ENCODE data around the gene KCND3. TPM values are rescaled to one million over a fixed set of nuclear protein-coding genes. Genes with fewer than 3 reads are reported as not detected.
A peak's percentile ranks its signal among the peaks of the same experiment; 100 is the strongest.

The KCND3 gene
- total RNA-seq, 4 donors from 2014 or later: 2.4 to 6.0 (median 3.9) TPM

DNA sequence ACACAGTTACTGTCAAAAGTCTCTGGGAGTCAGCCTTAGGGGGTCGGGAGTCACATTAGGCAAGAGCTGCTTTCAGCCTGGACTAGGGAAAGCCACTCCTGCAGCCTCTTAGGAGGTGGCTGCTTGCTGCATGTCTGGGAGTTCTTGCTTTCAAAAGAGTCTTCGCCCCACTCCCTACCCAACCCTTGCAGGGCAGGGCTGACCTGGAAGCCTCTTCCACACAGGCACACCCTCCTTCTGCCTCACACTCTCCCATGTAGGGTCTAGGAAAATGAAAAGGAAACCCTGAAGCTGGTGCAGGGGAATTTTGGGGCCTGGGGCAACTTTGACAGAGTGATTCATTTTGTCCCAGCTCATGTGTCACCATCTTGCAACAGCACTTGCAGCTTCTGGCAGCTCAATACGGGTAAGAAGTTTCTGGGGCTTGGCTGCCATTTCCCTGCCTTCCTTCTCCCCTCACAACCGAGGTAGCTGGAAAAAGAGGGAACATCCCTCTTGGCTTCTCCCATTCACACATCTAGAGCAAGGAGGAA is 37.3 kb downstream of the KCND3 start:
- H3K27me3 ChIP-seq: no peaks in the 10 kb centered on the region
- H3K36me3 ChIP-seq: no peaks in the 10 kb centered on the region
- H3K27ac ChIP-seq: peak overlapping the region in 1 of 4 donors; percentile 21
- no peaks in the 10 kb centered on the region for H3K9me3 ChIP-seq
- 3 to 21% methylated on average over 3 to 4 of the region's 4 CpGs for WGBS, 2 donors
- intact Hi-C loops (cut with DNase I): no loop called here
- DNase-seq: no peak
- peaks cover 18 to 43% (median 29%) of the 10 kb centered on the region in 3 donors for H3K4me1 ChIP-seq
- no peak overlapping the region for H3K4me3 ChIP-seq
- TF ChIP-seq POLR2A (IDR thresholded peaks at IDR 0.05): no peak
- TF ChIP-seq, protein P1, sequence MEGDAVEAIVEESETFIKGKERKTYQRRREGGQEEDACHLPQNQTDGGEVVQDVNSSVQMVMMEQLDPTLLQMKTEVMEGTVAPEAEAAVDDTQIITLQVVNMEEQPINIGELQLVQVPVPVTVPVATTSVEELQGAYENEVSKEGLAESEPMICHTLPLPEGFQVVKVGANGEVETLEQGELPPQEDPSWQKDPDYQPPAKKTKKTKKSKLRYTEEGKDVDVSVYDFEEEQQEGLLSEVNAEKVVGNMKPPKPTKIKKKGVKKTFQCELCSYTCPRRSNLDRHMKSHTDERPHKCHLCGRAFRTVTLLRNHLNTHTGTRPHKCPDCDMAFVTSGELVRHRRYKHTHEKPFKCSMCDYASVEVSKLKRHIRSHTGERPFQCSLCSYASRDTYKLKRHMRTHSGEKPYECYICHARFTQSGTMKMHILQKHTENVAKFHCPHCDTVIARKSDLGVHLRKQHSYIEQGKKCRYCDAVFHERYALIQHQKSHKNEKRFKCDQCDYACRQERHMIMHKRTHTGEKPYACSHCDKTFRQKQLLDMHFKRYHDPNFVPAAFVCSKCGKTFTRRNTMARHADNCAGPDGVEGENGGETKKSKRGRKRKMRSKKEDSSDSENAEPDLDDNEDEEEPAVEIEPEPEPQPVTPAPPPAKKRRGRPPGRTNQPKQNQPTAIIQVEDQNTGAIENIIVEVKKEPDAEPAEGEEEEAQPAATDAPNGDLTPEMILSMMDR (IDR thresholded peaks at IDR 0.05): no peak

DNA sequence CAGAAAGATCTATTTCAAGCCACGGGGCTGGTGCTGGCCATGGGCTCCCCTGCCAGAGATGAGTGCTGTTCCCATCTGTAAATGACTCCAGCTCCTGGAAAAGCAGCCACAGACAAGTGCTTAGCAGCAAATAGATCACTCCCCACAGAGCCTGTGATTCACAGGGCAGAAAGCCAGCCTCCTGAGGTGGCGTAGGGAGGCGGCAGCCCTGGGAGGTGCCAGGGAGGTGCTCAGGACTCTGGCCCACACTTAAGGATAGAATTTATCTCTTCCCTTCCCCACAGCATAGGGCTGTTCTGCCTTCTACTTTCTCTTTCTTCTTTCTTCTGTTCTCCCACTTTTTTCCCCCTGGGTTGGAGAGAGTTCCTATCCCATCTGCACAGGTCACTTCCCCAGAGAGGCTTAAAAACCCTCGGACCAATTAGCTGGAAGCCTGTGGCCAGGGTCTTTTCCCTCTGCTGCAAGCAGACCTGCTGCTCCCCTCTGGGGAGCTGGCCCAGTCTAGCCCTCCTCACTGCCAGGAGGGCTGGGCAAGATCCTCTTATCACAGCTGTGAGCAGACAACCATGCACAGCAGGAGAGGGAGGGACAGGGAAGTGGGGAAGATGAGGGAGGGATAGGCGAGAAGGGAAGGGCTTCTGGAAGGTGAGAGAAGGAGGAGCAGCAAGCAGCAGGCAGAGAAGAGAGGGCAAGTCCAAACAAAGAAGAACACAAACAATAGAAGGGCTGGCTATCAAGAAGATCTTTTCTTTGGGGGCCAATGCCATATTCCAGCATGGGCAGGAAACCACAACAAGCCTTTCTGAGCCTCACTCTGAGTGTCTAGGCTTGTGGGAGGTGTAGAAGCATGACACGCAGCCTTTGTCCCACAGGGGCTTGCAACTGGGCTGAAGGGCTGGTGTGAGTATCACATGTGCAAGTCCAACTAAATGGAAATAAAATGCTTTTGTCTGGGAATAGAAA is 41.0 kb downstream of the KCND3 start:
- WGBS, 2 donors: 15 to 18% methylated on average over 6 of the region's 6 CpGs
- TF ChIP-seq, protein P1 (IDR thresholded peaks at IDR 0.05): no peak
- no peak for TF ChIP-seq POLR2A (IDR thresholded peaks at IDR 0.05)
- Histone ChIP-seq H3K9me3 (no peaks in the 10 kb centered on the region), H3K27ac (peak overlapping the region; percentile 71 to 86 (median 77)), H3K4me1 (peaks cover 18 to 42% (median 29%) of the 10 kb centered on the region in 3 donors), H3K36me3 (no peaks in the 10 kb centered on the region), H3K4me3 (peak overlapping the region in 1 of 4 donors; percentile 31), H3K27me3 (no peaks in the 10 kb centered on the region)
- no peak for DNase-seq
- intact Hi-C loops (cut with DNase I): no loop called here

DNA sequence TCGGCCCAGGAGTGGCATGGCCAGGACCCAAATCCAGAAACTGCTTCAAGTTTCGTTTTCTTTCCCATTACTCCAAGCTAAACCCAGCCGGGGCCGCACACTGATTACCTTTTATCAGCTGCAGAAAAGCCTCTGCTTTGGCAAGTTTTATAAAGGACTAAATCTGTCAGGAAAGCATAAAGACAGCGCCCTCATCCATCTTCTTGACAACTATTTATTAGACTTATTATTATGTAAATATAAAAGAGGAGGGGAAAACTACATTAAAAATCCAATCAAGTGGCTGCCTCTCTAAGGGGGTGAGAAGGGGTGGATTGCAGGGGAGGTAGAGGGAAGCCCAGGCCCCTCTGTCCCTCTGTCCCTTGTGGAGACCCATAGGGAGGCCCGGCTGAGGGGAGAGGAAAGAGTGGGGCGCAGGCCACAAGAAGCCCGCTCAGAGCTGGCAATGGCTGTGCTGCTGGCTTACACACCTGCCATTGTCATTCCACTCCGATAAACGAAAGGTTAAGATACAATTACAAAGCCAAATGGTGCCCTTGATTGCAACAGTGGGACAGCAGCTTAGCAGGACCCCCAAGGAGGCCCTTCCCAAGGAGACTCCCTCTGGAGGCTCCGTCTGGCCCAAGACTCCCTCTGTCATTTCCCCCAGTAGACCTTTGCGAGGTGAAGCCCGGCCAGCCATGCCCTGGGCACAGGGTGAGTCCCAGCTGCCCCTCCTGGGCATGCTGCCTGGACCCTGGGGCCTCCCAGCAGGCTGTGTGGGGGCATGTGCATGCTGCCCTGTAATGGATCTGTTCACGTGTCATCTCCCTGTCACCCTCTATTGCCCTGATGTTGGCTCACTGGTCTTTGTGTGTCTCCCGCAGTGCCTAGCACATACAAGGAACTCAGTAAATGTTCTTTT is 45.4 kb downstream of the KCND3 start:
- 57 to 71% methylated on average over 10 to 11 of the region's 15 CpGs for WGBS, 2 donors
- H3K4me1 ChIP-seq: peaks cover 11 to 25% (median 15%) of the 10 kb centered on the region in 3 donors
- intact Hi-C loops (cut with DNase I): no loop called here
- TF ChIP-seq, protein P1 (IDR thresholded peaks at IDR 0.05): no peak
- TF ChIP-seq POLR2A (IDR thresholded peaks at IDR 0.05): no peak
- no peaks in the 10 kb centered on the region for H3K27me3 ChIP-seq
- no peak overlapping the region for H3K27ac ChIP-seq
- no peak for DNase-seq
- no peaks in the 10 kb centered on the region for H3K9me3 ChIP-seq
- H3K4me3 ChIP-seq: no peak overlapping the region
- H3K36me3 ChIP-seq: no peaks in the 10 kb centered on the region

DNA sequence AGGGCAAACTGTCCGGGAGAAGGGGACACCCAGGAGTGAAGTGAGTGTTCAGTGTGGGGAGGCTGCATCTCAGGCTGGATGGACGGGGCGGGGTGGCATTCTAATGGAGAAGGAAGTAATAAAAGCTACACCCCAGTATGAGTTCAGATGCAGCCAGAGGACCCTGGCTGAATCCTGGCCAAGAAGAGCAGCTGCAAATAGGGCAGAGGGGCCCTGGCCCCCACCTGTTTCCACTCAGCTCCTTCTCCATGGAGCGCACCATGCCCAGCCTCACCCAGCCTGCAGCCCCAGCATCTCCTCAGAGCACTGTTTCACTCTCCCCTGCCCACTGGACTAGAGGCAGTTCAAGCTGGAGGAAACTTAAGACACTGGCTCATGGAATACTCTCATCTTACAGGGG is 46.4 kb downstream of the KCND3 start:
- WGBS, 2 donors: 75 to 76% methylated on average over 3 to 4 of the region's 4 CpGs
- H3K36me3 ChIP-seq: no peaks in the 10 kb centered on the region
- peaks cover 3 to 21% (median 5%) of the 10 kb centered on the region in 3 donors for H3K4me1 ChIP-seq
- H3K9me3 ChIP-seq: no peaks in the 10 kb centered on the region
- intact Hi-C loops (cut with DNase I): no loop called here
- no peak overlapping the region for H3K4me3 ChIP-seq
- DNase-seq: no peak
- TF ChIP-seq POLR2A (IDR thresholded peaks at IDR 0.05): no peak
- TF ChIP-seq, protein P1 (IDR thresholded peaks at IDR 0.05): no peak
- no peaks in the 10 kb centered on the region for H3K27me3 ChIP-seq
- no peak overlapping the region for H3K27ac ChIP-seq
